Muscle layer of duodenum (tissue), 2 donors: ENCODE data around the gene PSORS1C1.
"Not testable (repeated sequence)": the region's sequence is repeated elsewhere in the genome, so short reads cannot be mapped to it uniquely, and the experiment has no call there.

ENCODE experiments used
- H3K27ac ChIP-seq: one replicate; pipeline ENCODE4 v1.7.0; 2013; ENCODE audit warnings: mild to moderate bottlenecking, low read length
- H3K27me3 ChIP-seq: one replicate; pipeline ENCODE4 v1.7.0; 2013; ENCODE audit warnings: low read depth, mild to moderate bottlenecking, control low read depth, low read length
- H3K36me3 ChIP-seq, 2 donors: one replicate each; pipeline ENCODE4 v1.7.0; 2013; ENCODE audit warnings: low read length in 2 of 2, control low read depth in 1 of 2, mild to moderate bottlenecking in 1 of 2; ENCODE audit not compliant: insufficient read depth in 2 of 2, control insufficient read depth in 1 of 2
- H3K4me1 ChIP-seq, 2 donors: one replicate each; pipeline ENCODE4 v1.7.0; 2013; ENCODE audit warnings: low read length in 2 of 2, mild to moderate bottlenecking in 2 of 2, control low read depth in 1 of 2, moderate library complexity in 1 of 2; ENCODE audit not compliant: insufficient read depth in 2 of 2, control insufficient read depth in 1 of 2
- H3K4me3 ChIP-seq, 2 donors: one replicate each; pipeline ENCODE4 v1.7.0; 2013; ENCODE audit warnings: low read length in 2 of 2, low read depth in 1 of 2, mild to moderate bottlenecking in 1 of 2
- H3K9me3 ChIP-seq, 2 donors: one replicate each; pipeline ENCODE4 v1.7.0; 2013; ENCODE audit warnings: low read length in 2 of 2, control low read depth in 1 of 2, mild to moderate bottlenecking in 1 of 2; ENCODE audit not compliant: control insufficient read depth in 1 of 2
- donor health status: healthy.

PSORS1C1 gene

GRCh38 chr6:31172973-31173384 lies 58.4 kb downstream of the PSORS1C1 start:
- no peak overlapping the region for H3K4me3 ChIP-seq

GRCh38 chr6:31173406-31173805 lies 58.8 kb downstream of the PSORS1C1 start:
- Histone ChIP-seq H3K4me1 (no peaks in the 10 kb centered on the region), H3K4me3 (no peak overlapping the region), H3K27me3 (no peaks in the 10 kb centered on the region), H3K27ac (no peak overlapping the region), H3K9me3 (no peaks in the 10 kb centered on the region), H3K36me3 (peaks cover 0 to 9% of the 10 kb centered on the region in 2 donors)

More at GRCh38 chr6:31172973-31173384, 58.4 kb downstream of the PSORS1C1 start:
- no peak overlapping the region for H3K27ac ChIP-seq
- no peaks in the 10 kb centered on the region for H3K4me1 ChIP-seq
- H3K9me3 ChIP-seq: no peaks in the 10 kb centered on the region
- no peaks in the 10 kb centered on the region for H3K27me3 ChIP-seq
- peaks cover 0 to 5% of the 10 kb centered on the region in 2 donors for H3K36me3 ChIP-seq

- Histone ChIP-seq H3K4me3 (no peak overlapping the region), H3K4me1 (no peaks in the 10 kb centered on the region), H3K27ac (no peak overlapping the region), H3K36me3 (peaks cover 0 to 9% of the 10 kb centered on the region in 2 donors), H3K27me3 (no peaks in the 10 kb centered on the region), H3K9me3 (no peaks in the 10 kb centered on the region)
Observed at GRCh38 chr6:31174378-31174777, 59.8 kb downstream of the PSORS1C1 start.

GRCh38 chr6:31175971-31176370 lies 61.4 kb downstream of the PSORS1C1 start:
- Histone ChIP-seq H3K27ac (no peak overlapping the region), H3K4me1 (no peaks in the 10 kb centered on the region), H3K27me3 (no peaks in the 10 kb centered on the region), H3K4me3 (no peak overlapping the region), H3K36me3 (peaks cover 0 to 9% of the 10 kb centered on the region in 2 donors), H3K9me3 (no peaks in the 10 kb centered on the region)

GRCh38 chr6:31178143-31179041 lies 63.8 kb downstream of the PSORS1C1 start:
- Histone ChIP-seq H3K4me3 (no peak overlapping the region), H3K4me1 (no peaks in the 10 kb centered on the region), H3K27ac (no peak overlapping the region), H3K36me3 (peaks cover 0 to 9% of the 10 kb centered on the region in 2 donors), H3K9me3 (no peaks in the 10 kb centered on the region), H3K27me3 (no peaks in the 10 kb centered on the region)

DNA sequence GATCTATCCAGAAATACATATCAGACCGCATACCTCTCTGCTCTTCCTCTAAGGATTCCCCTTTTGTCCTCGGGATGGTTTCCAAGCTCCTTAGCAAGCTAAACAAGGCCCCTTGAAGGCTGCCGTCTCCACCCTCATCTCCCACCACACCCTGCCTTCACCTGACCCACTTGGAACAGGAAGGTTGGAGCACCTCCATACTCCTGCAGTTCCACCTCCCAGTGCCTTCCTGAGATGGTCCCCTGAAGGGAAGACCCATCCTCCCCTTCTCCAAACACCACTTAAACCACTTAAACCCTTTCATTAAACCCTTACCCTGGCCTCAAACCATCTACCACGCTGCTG lies 64.4 kb downstream of the PSORS1C1 start:
- Histone ChIP-seq H3K4me3 (no peak overlapping the region), H3K27ac (no peak overlapping the region), H3K9me3 (no peaks in the 10 kb centered on the region), H3K27me3 (no peaks in the 10 kb centered on the region), H3K4me1 (no peaks in the 10 kb centered on the region), H3K36me3 (peaks cover 0 to 9% of the 10 kb centered on the region in 2 donors)

DNA sequence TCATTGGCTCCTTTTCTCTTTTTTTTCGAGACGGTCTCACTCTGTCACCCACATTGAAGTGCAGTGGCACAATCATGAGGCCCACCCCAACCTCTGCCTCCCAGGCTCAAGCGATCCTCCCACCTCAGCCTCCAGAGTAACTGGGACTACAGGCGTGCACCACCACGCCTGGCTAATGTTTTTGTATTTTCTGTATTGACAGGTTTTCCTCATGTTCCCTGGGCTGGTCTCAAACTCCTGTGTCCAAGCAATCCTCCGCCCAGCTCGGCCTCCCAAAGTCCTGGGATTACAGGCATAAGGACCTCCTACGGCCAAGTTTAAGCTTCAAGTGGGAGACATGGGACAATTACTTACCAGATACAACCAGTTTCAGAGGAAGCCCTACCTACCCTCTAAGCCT lies 65.3 kb downstream of the PSORS1C1 start:
- Histone ChIP-seq H3K27ac (peak overlapping the region; percentile 17), H3K9me3 (no peaks in the 10 kb centered on the region), H3K4me3 (peak overlapping the region; percentile 30 to 58), H3K4me1 (no peaks in the 10 kb centered on the region), H3K36me3 (peaks cover 0 to 9% of the 10 kb centered on the region in 2 donors), H3K27me3 (no peaks in the 10 kb centered on the region)

- Histone ChIP-seq H3K27ac (peak overlapping the region; percentile 17), H3K4me1 (no peaks in the 10 kb centered on the region), H3K27me3 (no peaks in the 10 kb centered on the region), H3K36me3 (peaks cover 0 to 9% of the 10 kb centered on the region in 2 donors), H3K4me3 (peak overlapping the region; percentile 30 to 58), H3K9me3 (no peaks in the 10 kb centered on the region)
Observed at GRCh38 chr6:31180500-31180899, 65.9 kb downstream of the PSORS1C1 start.

- not testable (repeated sequence) for H3K4me3 ChIP-seq, H3K27me3 ChIP-seq, H3K9me3 ChIP-seq, H3K4me1 ChIP-seq, H3K36me3 ChIP-seq, H3K27ac ChIP-seq
Observed at GRCh38 chr6:31183287-31183686, 68.7 kb downstream of the PSORS1C1 start.

DNA sequence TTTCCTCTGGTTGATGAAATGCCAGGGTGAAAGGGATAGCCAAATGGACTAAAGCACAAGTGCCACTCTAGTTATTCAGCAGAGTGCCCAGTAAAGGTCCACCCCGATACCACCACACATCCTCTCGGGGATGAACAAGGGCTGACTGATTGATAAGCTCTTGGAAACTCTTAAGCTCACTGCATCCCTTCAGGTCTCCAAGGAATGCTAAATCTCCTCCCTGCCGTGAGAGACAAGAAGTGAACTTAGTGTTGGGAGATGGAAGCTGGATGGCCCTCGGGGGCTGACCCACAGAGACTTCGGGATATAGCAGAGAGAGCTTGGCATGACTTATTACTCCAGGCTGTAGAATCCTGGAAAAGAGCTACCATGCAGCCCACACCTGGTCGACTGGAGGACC lies 69.3 kb downstream of the PSORS1C1 start:
- not testable (repeated sequence) for H3K36me3 ChIP-seq, H3K9me3 ChIP-seq, H3K27ac ChIP-seq, H3K4me3 ChIP-seq, H3K27me3 ChIP-seq, H3K4me1 ChIP-seq

DNA sequence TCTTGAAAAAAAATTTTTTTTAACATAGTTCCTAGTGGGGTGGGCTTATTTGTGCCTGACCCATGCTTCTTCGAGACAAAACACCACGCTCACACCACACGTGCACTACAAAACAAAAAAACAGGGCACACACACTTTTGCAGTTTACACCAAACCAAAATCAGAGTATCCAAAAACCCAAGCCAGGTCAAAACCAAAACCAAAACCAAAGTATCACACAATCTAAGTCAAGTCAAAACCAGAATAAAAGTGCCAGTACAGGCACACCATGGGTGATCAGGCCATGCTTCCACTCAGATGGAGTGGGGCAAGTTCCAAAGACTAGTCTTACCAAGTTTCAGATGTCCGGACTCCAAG lies 71.1 kb downstream of the PSORS1C1 start:
- Histone ChIP-seq H3K27ac (peak overlapping the region; percentile 85), H3K4me3 (peak overlapping the region in 1 of 2 donors; percentile 39)
- not testable (repeated sequence) for H3K36me3 ChIP-seq, H3K4me1 ChIP-seq, H3K9me3 ChIP-seq, H3K27me3 ChIP-seq
